T-helper 9 cell (primary cell): ENCODE results near the gene GSTK1.
A peak's percentile ranks its signal among the peaks of the same experiment; 100 is the strongest.
"Not testable (repeated sequence)": the region's sequence is repeated elsewhere in the genome, so short reads cannot be mapped to it uniquely, and the experiment has no call there.

Experiments
- DNase-seq: peaks from one replicate; pipeline ENCODE4 v3.0.0-alpha.2; 2020
- total RNA-seq, 2 donors: gene quantifications; one replicate each; lab custom pipeline; 2026; lab: John Stamatoyannopoulos, UW

Gene GSTK1
- 316 to 432 reads per million in 2 donors for total RNA-seq

DNA sequence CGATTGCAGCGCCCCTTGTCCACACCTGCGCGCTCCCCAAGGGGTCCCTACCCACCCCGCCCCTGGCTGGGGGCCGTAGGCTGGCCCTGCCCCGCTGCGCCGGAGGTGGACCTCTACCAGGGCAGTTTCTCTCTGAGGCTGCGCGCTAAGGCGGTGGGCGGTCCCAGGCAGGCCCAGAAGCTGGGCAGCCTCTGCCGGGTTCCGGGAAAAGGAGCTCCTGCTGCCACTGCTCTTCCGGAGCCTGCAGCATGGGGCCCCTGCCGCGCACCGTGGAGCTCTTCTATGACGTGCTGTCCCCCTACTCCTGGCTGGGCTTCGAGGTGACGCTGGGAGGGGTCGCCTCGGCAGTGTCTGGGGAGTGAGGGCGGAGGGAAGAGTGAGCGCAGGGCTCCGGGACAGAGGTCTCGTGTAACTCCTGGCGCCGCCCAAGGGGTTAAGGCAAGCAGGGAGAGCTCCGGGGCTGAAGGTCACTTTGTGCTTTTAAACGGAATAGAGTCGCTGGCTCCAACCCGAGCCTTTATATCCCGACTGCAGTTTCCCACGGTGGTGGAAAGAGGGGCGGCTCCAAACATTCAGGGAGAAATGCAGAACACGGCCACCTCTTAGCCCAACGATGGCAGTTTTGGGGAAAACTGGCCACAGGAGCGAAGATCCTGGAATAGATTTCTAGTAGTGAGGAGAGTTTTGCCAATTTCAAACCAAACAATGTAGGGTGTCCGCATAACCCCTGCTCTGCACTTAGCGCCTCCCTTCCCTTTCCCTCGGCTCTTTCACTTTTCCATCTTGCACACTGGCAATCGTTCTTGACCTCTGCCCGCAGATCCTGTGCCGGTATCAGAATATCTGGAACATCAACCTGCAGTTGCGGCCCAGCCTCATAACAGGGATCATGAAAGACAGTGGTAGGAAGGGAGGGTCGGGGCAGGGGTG lies at the start of gene GSTK1:
GSTK1 (plus strand) TSS at position 176 of the 930 bp plus-strand sequence; CDS start at position 249, 73 bp downstream.
- peak; percentile 69 for DNase-seq

DNA sequence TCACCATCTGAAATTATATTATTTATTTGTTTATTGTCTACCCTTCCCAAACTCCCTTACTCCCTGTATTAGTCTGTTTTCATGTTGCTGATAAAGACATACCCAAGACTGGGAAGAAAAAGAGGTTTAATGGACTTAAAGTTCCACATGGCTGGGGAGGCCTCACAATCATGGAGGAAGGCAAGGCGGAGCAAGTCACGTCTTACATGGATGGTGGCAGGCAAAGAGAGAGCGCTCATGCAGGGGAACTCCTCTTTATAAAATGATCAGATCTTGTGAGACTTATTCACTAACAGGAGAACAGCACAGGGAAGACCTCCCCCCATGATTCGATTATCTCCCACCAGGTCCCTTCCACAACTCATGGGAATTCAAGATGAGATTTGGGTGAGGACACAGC lies 49.8 kb upstream of the GSTK1 start:
- not testable (repeated sequence) for DNase-seq

DNA sequence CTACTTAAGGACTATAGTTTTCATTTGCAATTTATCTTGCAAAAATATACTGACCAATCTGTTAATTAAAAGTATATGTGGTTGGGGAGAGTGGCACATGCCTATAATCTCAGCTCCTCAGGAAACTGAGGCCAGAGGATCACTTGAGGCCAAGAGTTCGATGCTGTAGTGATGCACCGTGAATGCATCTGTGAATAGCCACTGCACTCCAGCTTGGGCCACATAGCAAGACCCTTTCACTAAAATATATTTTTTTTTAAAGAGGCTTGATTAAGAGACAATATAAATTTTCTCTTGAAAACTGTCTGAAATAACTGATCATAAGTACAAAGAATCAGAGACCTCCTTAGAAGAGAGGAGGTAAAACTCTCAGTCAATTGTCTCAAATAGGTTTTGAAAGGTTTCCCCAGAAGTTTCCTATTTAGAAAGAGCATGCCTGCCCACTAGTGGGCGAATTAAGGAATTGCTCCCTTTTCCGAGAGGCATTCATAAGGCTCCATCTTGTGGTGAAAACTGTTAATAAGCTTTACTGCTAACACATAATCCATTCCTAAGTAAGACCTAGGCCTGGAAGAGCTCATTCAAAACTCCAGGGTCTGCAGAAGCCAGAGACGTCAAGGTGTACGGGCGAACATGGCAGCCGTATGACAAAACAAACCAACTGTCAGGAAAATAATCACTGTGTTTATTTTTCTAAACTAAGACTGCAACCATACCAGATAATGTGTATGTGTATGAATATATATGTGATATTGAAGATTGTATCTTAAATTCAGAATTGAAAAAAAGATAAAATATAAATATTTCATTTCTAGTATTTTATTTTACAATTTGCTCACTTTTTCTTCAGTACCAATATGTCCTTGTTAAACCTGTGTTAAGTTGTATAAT lies 48.2 kb upstream of the GSTK1 start:
- peak; percentile 46 for DNase-seq

DNA sequence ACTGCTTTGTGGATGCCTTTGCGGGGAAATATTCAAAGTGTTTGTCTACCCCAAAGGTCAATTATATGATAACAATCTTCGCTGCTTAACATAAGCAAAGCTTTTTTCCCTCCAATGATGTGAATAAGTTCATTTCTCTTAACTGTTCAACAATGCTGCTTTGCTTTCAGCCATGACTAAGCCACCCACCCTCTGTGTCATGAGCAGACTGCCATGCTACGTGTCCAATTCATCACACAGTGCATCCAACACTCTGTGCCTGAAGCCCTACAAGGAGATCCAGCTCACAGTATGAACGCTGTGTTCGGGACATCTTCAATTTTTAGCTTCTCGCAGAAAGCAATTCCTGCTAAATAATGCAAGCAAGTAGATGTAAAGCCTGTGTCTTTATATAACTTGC lies 47.1 kb upstream of the GSTK1 start:
- no peak for DNase-seq

DNA sequence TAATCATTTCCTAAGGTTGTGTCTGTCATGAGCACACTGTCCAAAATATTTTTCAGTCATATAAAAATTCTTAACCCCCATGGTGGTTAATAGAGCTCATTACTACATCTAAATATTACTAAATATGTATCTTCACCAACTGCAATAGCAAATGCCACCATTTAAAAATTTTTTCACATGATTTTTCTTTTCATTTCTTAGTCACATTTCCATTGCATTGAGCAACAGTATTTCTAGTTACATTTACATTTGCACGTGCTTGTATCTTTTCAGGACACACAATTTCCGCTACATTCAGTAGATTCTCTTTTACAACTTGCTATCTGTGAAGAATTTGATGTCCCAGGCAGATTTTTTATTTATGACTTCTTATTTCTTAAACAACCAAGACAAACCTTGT lies 46.6 kb upstream of the GSTK1 start:
- DNase-seq, result no peak

DNA sequence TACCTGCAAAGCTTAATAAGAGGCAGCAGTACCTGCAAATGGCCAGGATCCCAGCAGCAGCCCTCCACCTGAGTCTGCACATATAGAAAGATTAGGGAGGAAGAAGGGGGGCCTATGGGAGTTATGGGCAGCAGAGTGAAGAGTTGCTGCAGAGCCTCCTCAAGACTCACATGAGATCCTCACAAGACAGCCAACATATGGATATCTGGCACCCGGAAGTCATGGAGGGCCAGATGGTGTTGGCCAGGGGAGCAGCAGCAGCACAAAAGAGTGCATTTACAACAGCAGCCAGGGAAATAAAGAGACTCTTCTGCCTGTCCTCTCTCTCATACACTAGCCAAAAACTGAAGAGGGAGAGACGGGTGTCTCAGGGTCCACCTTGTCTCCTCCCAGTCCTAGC lies 45.4 kb upstream of the GSTK1 start:
- no peak for DNase-seq

DNA sequence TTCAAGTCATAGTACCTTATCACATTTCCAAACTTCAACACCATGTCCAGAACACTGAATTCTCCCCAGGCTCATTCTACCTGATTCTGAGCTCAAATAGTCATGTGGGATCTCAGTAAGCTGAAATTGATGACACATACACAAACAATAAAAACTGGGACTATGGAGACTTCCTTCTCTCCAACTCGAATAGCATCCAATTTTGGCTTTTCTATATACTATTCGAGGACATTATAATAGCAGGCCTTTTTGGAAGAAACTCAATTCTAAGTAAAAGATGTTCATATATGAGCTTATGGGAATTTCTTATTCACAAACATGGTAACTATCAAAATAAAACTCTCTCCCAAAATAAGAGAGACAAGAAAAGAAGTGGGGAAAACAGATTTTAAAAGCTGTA lies 42.0 kb upstream of the GSTK1 start:
- no peak for DNase-seq

DNA sequence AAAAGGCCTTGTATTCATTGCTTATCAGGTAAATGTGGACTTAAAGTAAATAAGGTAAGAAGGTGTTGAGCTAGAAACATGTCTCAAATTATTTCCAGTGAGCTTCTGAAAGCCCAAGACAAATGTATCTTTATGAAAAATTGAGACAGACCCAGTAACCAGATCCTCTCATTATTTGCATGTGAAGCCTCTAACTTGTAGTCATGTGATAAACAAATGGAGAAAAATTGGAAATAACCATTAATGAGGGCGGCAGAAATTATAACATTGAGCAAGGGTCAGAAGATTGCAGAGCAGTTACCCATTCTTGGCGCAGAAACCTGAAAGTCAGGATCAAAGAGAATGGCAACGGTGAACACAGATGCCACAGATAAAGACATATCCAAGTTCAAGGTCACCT lies 41.5 kb upstream of the GSTK1 start, which contains the start of gene TAS2R40:
TAS2R40 (plus strand) TSS at position 301 of the 400 bp plus-strand sequence; CDS start at position 343, 42 bp downstream.
- DNase-seq, result no peak

DNA sequence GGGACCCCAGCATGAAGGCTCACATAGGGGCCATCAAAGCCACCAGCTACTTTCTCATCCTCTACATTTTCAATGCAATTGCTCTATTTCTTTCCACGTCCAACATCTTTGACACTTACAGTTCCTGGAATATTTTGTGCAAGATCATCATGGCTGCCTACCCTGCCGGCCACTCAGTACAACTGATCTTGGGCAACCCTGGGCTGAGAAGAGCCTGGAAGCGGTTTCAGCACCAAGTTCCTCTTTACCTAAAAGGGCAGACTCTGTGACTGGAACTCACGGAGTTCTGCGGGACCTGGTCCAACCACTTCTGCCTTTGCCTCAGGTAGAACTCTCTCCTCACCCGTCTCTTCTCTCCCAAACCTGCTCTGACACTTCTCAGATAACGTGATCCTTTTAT lies 40.5 kb upstream of the GSTK1 start:
- DNase-seq, result no peak

DNA sequence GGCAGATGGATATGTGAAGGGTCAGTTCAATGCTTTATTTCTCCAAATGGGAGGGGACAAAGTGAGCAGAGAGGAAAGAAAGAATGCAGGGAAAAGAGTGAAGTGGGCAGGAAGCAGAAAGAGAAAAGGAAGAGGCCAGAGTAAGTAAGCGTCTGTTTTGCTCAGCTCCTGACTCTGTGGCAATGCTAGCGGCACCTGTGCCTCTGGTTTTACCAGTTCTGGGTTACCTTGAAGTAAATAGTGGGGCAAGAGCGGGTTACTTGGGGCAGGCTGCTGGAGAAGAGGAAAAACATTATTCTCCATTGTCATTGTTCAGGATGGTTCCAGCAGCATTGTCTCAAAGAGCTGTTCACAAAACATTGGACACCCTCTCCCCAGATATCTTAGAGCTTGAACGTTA lies 39.5 kb upstream of the GSTK1 start:
- no peak for DNase-seq

DNA sequence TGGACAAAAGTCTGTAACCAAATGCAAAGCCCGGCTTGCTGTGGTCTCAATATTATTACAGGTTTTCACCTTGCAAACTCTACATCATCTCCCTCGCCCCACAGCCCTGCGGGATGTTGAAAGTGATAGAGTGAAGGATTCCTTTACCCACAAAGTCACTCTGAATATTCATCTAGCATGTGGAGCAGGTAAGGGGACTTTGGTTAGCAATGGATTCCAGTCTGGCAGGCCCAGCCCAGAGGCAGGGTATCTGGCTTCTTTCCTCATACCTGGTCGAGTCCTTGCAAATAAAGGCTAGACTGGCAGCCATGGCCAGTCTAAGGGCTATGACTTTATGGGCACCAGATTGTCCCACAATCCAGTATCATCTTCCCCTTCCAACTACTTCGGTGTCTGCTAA lies 38.2 kb upstream of the GSTK1 start:
- DNase-seq, result no peak

DNA sequence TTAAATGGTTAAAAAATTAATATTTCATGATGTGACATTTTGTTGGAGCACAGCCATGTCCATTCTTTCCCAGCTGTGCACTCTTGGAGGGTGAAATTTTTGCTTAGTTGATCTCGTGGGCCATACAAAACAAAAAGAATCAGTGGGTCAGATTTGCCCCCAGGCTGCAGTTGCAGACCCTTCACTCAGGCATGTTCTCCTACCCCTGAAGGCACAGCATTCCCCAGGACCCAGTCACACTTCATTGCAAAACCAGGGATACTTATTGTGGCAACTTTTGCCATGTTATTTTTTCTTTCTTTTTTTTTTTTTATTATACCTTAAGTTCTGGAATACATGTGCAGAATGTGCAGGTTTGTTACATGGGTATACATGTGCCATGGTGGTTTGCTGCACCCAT lies 35.4 kb upstream of the GSTK1 start:
- DNase-seq, result no peak

DNA sequence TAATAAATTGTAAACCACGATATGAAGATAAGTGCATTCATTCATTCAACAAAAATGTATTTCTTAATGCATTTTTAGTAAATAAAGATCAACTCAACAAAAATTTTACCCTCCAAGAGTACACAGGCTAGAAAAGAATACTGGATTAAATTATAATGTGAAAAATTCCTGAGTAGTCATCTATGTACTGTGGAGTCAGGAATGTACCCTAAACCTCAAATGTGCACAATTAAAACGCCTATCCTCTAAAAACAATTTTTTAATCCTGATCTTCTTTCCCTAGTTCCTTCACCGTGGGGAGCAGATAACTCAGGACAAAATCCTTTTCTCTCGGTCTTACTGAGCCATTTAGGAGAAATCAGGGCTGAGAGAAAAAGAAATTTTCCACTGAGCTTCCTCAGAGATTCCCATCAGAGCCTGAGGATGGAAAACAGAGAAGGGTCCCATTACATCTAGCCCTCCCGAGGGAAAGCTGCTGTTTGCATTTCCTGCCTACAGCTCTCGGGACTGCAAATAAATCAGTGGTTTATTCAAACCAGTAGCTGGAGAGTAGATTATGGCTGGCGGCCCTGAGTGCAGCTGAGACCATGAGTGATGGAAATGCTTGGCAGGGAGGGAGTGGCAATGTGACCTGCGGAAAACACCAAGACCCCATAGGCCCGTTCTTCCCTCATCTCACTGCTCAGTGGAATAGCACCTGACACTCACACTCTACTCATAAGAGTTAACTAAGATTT lies 34.0 kb upstream of the GSTK1 start:
- DNase-seq, result no peak

DNA sequence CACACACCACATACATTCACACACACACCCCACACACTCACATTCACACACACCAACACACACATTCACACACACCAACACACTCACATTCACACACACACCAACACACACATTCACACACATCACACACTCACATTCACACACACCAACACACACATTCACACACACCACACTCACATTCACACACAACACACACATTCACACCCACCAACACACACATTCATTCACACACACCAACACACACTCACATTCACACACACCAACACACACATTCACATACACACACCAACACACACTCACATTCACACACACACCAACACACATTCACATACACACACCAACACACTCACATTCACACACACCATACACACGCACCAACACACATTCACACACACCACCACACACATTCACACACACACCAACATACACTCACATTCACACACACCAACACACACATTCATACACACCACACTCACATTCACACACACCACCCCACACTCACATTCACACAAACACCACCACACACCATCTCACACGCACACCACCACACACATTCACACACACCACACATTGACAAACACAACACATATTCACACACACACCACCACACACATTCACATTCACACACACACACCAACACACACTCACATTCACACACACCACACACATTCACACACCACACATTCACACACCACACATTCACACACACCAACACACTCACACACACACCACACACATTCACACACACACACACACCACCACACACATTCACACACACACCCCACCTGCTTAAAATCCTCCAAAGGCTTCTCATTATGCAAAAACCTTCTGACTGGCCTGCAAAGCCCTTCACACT lies 32.4 kb upstream of the GSTK1 start:
- no peak for DNase-seq

DNA sequence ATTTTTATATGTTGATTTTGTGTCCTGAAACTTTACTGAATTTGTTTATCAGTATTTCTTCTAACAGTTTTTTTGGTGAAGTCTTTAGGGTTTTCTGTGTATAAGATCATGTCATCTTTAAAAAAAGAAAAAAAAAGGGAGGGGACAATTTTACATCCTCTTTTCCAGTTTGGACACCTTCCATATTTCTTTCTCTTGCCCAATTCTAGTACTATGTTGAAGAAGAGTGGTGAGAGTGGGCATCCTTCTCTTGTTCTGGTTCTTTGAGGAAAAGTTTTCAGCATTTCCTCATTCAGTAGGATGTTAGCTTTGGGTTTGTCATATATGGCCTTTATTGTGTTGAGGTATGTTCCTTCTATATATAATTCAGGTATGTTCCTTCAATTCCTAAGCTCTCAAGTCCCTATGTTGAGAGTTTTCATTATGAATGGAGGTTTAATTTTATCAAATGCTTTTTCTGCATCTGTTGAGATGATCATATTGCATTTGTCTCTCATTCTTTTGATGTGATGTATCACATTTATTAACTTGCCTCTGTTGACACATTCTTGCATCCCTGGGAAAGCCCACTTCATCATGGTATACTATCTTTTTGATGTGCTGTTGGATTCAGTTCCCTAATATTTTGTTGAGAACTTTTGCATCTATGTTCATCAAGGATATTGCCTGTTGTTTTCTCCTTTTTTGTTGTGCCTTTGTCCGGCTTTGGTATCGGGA lies 29.3 kb upstream of the GSTK1 start:
- no peak for DNase-seq

DNA sequence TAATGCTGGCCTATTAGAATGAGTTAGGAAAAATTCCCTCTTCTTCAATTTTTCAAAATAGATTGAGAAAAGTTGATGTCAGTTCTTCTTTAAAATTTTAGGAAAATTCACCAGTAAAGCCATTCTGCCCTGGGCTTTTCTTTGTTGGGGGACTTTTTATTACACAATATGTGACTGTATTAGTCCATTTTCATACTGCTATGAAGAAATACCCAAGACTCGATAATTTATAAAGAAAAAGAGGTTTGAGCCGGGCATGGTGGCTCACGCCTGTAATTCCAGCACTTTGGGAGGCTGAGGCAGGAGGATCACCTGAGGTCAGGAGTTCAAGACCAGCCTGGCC lies 28.7 kb upstream of the GSTK1 start:
- DNase-seq, result no peak

DNA sequence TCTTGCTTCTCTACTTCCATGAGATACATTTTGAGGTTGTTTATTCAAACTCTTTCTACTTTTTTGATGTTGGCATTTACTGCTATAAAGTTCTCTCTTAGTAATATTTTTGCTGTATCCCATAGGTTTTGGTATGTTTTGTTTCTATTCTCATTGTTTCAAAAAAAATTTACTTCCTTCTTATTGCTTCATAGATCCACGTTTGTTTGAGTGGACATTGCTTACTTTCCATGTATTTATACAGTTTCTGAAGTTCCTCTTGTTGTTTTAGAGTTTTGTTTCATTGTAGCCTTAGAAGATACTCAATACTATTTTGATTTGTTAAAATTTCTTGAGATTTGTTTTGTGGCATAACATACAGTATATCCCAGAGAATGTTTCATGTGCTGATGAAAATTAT lies 27.7 kb upstream of the GSTK1 start:
- no peak for DNase-seq

DNA sequence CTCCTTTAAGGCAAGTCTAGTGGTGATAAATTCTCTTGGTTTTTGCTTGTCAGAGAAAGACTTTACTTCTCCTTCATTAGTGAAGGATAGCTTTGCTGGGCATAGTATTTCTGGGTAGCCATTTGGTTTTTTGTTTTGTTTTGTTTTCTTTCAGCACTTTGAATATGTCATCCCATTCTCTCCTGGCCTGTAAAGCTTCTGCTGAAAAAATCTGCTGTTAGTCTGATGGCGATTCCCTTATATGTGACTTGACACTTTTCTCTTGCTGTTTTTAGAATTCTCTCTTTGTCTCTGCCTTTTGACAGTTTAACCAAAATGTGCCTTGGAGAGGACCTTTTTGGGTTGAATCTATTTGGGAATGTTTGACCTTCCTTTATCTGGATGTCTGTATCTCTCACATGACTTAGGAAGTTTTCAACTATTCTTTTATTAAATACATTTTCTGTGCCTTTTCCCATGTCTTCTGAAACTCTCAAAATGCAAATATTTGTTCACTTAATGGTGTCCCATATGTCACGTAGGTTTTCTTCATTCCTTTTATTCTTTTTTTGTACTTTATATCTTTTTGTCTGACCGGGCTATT lies 26.7 kb upstream of the GSTK1 start:
- no peak for DNase-seq

DNA sequence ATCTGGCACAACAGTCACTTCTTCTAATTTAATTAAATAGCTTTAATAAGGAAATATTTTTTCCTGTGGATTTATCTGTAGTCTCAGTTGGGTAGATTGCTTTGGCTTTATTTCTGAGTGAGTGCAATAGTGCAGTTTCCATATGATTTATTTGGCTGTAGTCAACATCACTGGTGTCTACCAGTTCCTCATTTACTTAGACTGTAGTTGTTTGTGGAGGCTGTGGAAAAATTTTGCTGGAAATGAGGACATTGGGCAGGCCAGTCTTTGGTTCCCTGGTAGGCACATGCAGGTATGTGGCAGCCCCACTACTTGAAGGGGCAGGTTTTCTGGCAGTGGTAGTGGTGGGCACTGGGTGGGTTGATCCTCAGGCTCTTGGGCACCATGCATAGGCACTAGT lies 25.9 kb upstream of the GSTK1 start:
- no peak for DNase-seq

DNA sequence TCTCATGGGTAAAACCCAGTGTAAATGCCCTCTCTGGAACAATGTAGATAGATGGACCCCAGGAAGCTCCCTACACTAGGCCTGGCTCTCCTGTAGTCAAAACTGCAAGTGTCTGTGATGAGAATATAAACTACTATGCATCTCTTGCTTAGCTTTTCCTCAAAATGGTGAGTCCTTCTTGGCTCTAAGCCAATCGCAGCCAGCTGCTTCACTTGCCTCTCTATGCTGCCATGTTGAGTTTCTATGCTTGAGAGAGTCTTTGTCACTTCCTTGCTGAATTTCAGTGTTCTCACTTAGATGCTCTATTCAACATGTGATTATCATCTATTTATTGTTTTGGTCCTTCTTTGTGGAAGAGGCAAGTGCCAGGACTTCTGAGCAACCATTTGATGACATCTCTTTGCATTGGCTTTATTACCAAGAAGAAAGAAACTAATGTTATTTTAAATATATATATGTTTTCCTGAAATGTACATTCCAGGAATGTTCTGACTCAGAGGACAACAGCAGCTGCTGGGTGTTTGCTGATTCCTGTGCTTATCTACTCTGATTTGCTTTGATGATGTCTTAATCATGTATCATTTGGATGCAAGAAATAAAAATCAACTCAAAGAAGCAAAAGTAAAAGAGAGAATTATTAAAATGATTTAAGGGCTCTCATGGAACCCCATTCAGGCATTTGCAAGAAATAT lies 24.8 kb upstream of the GSTK1 start:
- no peak for DNase-seq
